ENCODE measurements around the gene IFT20.
A peak's percentile ranks its signal among the peaks of the same experiment; 100 is the strongest.
"Not testable (repeated sequence)": the region's sequence is repeated elsewhere in the genome, so short reads cannot be mapped to it uniquely, and the experiment has no call there.

IFT20 gene

DNA sequence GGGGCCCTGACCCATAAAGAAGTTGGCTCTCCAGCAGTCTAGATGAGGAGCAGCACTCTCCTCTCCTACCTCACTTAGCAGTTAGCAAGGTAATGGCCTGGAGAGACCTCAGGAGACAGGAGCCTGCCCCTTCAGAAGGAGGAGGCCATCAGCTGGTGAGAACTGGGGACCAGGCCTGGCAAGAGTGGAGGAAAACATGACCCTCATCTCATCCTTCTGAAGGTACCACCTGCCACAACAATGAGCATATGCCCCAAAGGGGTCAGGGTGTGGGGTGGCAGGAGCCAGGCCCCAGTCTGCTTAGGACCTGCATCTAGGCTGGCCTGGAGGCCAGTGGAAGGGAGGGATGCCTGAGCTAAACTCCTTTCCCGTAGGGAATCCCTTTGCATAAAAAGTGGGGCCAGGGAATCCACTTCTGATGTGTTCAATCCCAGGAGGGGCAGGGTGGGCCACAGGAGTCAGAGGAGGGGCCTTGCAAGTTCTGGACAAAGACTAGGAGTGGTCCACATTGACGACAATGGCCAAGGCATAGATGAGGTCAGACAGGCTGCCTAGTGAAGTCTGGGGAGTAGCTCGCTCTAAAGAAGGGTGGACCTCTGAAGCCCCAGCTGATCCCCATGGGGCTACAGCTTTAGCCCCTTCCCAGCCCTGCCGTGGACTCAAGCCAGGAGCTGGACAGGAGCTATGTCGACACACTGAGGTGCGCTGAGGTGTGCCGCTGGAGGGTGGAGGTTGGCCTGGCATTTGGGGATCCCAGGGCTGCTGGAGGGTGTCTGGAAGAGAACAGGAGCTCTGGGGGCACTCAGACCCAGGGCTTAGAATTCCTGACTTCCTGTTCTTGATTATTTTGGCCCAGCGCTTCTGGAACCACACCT, 28.7 kb upstream of the IFT20 start:
- DNase-seq = no peak

DNA sequence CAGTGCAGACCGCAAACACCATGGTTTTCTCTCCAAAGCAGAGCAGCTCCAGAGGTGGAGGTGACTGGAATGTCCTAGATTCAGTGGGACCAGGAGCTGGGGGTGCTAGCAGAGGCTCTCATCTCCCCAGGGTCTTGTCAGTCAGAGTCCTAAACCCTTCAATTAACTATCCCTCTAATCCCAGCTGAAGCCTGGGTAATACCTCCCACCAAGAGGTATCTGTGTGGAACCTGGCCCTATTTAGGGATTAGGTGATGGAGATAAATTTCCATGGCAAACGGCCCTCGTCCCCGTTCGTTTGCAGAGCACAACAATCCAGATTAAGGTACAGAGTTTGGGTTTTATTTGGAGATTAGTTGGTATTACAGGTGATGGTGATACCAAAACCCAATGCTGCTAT, 27.9 kb upstream of the IFT20 start:
- no peak for DNase-seq

DNA sequence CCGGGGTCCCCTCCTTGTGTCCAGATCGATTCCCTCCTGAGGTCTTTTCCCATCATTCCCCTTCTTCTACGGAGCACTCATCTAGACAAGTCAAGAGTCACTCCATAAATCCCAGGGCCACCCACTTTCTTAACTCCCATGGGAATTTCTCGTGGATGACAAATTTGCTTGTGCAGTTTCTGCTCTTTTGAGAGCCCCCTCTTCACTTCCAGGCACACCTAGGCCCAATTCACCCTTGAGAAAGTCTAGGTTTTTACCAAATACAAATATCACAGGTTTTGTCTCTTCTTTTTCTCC, 22.6 kb upstream of the IFT20 start:
- no peak for DNase-seq

DNA sequence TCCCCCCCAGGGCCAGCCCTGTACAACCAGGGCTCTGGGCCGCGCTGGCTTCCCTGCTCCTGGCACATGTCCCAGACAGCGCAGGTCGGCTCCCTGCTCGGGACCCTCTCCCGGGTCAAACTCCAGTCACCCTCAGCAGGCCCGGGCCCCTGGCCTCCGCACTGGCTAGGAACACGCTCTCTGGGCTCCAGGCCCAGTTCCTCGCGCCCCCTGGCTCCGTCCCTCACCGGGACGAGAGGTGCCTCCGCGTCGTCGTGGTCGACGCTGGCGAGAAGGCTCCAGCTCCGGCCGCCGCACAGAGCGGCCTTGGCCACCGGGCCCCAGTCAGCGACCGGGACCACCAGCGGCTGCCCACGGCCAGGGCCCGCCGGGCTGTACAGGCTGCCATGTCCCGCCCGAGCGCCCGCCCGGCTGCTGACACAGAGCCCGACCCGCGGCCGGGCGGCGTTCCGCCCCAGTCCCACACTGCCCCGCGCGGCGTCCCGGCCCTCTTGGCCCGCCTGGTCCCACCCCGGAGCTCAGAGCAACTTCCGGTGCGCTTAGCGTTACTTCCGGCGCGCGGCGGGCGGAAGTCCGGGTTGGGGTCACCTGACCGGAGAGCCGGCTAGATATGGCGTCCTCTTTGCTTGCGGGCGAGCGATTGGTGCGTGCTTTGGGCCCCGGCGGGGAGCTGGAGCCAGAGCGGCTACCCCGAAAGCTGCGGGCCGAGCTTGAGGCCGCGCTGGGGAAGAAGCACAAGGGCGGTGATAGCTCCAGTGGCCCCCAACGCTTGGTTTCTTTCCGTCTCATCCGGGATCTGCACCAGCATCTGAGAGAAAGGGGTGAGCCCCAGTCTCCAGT, 22.0 kb upstream of the IFT20 start, which contains the start of gene POLDIP2:
POLDIP2 (minus strand) TSS at position 467 of the 840 bp plus-strand sequence; CDS start at position 388, 79 bp downstream.
- peak; percentile 93 to 94 for DNase-seq

DNA sequence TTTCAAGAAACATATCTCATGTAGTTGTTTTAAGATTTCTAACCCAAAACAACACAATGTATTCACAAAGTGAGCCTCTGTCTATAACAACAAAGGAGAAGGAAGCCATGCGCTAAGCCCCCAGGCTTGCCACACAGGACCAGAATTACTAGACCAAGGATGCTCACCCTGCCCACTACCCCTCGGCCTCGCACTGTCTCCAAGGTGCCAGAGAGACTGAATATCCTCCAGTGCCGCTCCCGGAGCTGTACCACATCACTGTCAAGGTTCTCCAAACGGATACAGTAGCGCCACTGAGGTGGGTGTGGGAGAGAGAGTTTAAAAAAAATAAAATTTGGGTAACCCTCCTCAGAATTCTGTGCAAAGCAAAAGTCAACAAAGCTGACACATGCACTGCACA, 15.0 kb upstream of the IFT20 start:
- no peak for DNase-seq

DNA sequence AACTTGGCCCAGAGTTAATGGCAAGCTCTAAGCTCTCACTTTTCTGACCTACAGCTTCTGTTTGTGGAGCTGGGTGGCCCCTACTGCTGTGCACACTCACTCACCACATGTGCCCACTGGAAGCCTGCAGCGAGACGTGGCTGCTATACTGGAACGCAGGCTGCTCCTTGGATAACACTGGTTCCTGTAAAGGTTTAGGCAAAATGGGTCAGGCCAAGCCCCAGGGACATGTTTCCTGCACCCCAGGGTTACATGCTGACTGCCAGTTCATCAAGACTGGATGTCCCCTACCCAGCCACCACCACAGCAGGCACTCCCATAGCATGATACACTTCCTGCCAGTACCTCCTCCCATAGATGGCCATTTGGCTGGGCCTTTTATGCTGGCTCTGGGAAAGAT, 13.7 kb upstream of the IFT20 start:
- no peak for DNase-seq

DNA sequence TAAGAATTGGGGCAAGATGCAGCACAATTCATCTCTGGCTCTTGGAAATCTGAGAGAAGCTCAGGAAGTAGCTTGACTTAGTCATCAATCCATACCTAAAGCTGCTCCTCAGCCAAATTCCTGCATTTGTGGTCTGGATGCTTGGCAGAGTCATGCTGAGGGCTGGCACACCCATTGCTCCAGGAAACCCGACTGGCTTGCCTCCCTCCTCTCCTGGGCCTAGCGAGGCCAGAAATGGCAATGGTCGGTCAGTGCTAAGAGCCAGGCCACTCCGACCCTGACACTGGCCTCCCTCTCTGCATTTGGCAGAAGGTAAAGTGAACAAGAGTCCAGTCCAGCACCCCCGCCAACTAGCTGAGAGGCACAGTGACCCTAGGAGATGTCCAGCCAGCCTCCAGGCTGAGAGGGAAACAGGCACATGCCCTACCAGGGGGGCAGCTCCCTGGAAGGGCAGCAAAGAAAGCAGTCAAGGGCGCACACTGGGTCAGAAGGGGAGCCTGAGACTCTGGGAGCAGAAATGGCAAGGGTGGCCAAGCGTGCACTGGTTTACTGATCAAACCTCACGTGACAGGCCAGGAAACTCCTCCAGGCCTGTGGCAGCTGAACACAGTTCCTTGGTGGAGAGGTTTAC, 12.1 kb upstream of the IFT20 start:
- DNase-seq = no peak

DNA sequence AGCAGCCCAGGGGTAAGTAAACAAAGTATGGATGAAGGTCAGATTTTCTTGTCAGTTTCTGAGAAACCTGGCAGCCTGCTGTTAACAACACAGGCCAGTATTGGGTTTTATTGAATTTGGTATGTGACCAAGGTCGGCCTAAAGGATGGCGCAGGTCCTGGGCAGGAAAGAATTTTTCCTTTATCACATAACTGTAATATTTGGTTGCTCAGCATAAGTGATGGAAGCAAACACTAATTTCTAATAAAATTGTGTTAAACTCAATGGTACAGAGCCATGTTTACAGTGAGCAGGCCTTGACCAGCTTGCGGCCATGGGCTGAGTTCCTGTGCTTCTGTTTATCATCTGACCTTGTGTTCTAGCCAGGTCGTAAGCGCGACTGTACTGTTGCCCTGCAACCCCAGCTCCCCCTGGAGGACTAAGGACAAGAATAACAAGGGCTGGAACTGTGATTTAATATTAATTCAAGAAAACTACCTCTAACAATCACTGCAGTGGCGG, 11.5 kb upstream of the IFT20 start:
- no peak for DNase-seq

DNA sequence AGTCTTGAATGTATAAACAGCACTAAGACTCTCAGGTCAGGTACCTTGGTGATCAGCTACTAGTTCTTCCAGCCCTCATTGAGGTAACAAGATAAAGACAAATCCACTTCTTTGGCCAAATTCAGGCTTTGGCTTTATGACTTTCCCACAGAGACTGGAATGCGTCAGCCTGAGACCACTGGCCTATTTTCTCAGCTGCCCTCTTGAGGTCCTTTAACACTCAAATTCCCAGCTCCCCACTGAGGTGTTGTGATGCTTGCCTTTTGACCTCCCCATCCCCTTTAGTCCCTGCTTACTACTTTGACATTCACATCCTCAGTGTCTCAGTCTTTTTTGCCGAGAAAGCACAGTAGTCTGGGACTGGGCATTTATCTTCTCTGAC, 10.9 kb upstream of the IFT20 start:
- DNase-seq = no peak

DNA sequence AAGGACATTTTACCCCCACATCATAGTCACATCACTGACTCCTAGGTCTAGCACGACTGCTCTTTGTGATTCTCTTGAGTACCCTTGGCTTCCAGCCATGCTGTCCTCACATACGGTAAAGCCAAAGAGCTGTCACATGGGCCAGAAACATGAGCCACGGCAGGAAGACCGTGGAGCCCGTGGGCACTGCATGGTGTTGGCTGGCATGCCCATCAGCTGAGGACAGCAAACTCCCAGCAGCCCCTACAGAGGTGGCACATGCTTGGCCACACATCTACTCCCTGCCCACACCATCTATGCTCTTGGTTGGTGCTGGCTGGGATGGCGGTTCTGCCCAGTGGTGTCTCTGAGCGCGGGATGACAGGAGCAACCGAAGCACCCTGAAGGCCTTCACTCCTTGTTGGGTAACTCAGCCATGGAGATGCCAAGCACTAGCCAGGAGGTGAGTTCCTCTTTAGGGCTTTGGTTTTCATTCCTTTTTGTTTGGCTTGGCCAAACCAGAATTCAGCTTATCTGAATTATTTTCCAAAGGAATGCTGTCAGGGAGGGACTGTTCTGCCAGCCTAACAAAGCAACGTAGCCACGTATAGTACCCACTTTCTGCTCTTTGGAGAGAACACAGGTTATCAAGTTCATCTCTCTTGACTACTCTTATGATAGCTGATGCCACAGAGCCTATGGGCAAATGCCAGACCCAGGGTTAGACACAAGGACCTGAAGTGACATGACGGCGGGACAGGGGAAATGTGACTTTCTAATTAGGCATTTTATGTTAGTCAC, 10.3 kb upstream of the IFT20 start:
- DNase-seq = no peak

DNA sequence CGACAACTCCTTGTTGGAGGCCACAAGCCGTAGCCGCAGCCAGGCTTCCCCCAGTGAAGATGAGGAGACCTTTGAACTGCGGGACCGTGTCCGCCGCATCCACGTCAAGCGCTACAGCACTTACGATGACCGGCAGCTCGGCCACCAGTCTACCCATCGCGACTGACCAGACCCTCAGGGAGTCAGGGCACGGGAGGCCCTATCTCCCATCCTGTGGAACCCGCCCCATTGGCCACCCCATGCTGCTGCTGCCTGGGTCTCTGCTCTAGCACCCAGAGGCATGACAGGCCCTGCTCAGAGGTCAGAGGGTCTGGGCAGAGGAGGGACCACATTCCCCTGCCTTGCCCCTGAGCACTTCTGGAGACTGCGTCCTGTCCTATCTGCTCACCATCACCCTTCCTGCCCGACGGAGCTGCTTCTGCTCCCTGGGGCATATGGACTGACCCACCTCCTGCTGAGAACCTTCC, 9.2 kb upstream of the IFT20 start:
- no peak for DNase-seq

DNA sequence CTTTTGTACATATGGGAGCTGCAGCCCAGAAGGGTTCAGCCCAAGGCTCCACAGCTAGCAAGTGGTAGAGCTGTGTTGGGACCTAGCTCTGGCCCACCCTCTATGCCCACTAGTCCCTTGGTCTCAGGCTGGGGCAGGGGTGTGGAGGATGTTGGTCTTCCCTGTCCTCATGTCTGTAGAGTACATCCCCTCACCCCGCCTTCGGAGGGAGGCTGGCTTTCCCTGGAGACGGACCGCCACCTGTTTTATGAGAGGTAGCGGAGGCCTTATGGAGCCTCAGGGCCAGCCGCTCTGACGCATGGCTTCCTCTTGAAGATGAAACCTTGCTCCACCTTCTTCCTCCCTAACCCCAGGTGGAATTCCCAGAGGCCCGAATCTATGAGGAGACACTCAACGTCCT, 8.7 kb upstream of the IFT20 start:
- DNase-seq = no peak

DNA sequence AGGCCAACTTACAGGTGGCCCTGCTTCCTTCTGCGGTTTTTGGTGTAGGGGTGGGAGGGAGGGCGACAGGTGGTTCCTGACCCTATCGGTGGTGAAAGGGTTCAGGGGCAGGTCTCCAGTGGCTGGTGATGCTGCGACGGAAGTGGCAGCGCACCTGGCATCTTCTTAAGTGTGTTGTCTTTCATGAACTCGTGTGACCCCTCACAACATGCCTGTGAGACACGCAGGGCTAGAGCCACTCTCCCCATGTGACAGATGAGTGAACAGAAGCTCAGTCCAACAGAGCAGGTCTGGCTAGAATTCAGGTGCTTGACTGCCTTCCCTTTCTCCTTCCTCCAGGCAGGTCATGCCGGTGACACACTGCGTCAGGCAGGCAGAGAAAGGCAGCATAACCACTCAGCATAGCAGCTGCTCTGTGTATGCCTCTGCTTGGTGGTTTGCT, 8.2 kb upstream of the IFT20 start:
- DNase-seq = no peak

DNA sequence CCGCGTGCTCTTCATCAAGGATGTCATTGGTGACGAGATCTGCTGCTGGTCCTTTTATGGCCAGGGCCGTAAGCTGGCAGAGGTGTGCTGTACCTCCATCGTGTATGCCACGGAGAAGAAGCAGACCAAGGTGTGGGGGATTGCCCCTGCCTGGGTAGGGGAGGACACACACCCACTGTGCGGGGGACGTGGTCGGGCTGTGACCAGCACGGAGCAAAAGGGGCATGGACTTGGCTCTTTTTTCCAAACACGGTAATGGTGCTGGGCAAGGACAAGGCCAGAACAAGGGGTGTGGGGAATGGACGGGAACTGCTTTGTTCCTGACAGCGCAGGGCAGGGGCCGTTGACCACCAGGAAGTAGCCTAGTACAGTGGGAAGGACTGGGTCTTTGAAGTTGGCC, 7.0 kb upstream of the IFT20 start:
- no peak for DNase-seq

DNA sequence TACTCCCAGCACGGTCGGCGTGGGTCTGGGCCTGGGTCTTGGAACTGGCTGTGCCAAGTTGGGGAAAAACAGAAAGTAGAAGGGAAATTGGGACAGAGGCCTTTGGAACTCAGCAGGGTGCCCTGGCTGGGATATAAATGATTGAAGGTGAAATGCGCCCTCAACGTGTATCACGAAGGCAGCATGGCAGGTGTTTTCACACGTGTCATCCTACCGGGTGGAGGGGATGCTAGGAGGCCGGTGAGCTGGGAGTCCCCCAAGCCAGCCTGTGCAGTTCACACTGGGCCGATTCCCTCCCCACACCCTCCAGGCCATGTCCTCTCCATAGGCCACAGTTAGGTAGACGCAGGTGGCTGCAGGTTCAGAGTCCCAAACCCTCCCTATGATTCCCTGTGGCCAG, 6.2 kb upstream of the IFT20 start:
- no peak for DNase-seq

DNA sequence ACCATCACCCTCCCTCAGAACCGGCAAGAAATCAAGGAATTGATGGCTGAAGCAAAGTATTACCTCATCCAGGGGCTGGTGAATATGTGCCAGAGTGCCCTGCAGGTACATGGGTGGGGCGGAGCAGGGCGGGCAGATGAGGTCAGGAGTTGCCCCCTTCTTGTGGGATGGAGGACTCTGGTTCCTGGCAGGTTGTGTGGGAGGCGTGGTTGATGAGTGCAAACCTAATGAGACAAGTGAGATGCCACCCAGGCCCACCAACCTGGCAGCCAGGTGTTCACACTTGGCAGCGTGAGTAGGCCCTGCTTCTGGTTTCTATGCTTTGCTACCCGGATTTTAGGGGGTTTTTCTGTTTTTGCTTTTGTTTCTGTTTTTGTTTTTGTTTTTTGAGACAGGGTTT, 5.1 kb upstream of the IFT20 start:
- DNase-seq = no peak

DNA sequence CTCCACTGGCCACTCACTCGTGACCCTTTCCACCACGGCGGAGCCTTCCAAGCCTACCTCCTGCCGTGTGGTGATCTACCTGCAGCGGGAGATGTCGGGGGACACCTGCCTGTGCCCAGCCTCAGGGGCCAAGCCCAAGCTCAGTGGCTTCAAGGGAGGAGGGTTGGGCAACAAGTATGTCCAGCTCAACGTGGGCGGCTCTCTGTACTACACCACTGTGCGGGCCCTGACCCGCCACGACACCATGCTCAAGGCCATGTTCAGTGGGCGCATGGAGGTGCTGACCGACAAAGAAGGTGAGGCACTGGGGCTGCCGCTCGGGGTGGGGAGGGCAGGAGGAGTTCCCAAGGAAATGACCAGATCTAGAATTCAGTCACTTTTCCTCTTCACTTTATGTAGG, 4.2 kb upstream of the IFT20 start:
- no peak for DNase-seq

DNA sequence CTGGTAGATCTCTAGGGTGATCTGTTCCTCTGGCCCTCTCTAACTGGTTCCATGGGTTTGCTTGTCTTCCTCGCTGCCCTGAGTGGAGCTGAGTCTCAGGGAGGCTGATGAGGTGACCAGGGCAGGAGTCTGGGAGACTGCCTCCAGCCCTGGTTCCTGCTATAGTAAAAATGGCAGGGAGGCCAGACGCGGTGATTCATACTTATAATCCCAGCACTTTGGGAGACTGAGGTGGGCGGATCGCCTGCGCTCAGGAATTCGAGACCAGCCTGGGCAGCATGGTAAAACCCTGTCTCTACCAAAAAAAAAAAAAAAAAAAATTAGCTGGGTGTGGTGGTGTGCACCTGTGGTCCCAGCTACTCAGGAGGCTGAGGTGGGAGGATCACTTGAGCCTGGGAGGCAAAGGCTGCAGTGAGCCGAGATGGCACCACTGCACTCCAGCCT, 3.5 kb upstream of the IFT20 start:
- not testable (repeated sequence) for DNase-seq

DNA sequence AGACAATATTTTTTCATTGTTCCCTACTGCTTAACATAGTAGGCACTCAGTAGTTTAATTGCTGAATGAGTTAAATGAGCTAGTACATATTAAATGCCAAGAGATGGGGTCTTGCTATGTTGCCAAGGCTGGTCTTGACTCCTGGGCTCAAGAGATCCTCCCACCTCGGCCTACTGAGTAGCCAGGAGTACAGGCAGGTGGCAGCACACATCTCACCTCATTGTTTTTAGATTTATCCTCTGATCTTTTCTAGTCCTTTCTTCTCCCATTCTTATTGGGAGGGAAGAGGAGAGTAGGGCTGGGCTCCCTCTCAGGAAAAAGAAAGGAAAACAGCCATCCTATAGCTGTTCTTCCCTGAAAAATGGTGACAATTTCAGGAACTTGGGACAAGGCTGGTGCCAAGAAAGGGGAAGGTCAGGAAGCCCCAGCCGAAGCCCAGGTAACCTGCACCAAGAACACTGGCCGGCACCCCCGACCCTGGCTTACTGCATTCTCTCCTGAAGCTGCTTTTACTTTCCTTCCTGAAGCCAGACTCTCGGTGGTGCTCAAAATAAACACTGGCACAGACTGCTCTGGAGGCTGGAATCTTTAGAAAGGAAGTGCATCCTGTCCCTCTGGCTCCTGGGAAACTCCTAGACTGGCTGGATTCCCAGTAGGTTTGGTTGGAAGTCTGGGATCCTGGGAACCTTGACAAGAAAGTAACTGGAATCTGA, 2.9 kb upstream of the IFT20 start:
- DNase-seq = no peak

DNA sequence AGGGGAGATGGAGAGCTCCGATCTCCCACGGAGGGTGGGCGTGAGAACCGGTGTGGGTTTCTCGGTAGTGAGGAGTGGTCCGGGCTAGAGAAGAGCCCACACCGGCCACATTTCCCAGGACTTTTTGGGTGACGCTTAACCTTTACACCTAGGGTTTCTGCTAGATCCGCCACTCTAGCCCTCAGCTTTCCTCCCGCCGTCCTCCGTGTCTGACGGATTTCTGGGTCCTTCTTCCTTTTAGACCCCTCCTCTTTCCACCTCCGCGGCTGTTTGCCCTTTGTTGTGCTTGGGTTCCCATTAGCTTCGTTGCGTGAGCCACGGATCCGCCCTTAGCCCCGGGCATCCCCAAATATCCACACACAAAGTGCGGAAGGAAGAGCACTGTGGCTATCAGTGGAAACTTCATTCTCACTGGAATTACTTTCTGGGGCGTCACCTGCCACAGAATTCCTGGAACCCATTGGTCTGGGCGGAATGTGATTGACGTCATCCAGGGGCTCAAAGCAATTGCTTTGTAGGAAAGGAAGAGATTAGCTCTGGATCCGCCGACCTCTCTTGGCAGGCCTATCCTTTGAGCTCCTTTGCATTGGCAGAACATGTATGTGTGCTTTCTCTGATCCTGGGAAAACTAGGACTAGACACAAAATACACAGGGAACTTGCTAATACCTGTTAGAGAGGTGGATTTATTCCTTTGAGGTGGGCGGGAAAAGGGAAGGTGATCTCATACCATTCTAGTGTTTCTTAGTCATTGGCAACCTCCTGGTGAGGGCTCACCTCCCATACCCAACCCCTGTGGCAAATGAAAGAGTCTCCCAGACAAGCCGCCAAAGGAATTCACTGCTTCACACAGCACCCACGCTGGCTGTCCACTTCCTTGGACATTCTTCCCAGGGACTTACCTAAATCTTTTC, 943 bp upstream of the IFT20 start:
- DNase-seq = peak in 1 of 2 experiments; percentile 15
